Measurements from ENCODE around the gene COL27A1. TPM values are rescaled to one million over a fixed set of nuclear protein-coding genes. Genes with fewer than 3 reads are reported as not detected.

The COL27A1 gene
- total RNA-seq, 1 donor from 2014 or later = 4.3 TPM

GRCh38 chr9:114216081-114216480, 60.7 kb downstream of the COL27A1 start:
- Histone ChIP-seq H3K9ac (no peak overlapping the region), H3K4me3 (no peak overlapping the region), H3K36me3 (no peaks in the 10 kb centered on the region), H4K20me1 (ENCODE audit: low read depth) (no peaks in the 10 kb centered on the region), H3K4me1 (no peaks in the 10 kb centered on the region), H3F3A (ENCODE audit: low read depth) (no peaks in the 10 kb centered on the region), H3K79me2 (ENCODE audit: low read depth) (no peaks in the 10 kb centered on the region), H2AFZ (replicated peaks) (no peak overlapping the region), H3K27ac (no peak overlapping the region), H3K4me2 (no peak overlapping the region), H3K9me3 (ENCODE audit: low read depth) (no peaks in the 10 kb centered on the region), H3K27me3 (no peaks in the 10 kb centered on the region)
- H3K27ac Mint-ChIP-seq = no peak overlapping the region
- no peaks in the 10 kb centered on the region for H3K9me3 Mint-ChIP-seq
- TF ChIP-seq, protein P1, sequence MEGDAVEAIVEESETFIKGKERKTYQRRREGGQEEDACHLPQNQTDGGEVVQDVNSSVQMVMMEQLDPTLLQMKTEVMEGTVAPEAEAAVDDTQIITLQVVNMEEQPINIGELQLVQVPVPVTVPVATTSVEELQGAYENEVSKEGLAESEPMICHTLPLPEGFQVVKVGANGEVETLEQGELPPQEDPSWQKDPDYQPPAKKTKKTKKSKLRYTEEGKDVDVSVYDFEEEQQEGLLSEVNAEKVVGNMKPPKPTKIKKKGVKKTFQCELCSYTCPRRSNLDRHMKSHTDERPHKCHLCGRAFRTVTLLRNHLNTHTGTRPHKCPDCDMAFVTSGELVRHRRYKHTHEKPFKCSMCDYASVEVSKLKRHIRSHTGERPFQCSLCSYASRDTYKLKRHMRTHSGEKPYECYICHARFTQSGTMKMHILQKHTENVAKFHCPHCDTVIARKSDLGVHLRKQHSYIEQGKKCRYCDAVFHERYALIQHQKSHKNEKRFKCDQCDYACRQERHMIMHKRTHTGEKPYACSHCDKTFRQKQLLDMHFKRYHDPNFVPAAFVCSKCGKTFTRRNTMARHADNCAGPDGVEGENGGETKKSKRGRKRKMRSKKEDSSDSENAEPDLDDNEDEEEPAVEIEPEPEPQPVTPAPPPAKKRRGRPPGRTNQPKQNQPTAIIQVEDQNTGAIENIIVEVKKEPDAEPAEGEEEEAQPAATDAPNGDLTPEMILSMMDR (IDR thresholded peaks at IDR 0.05) = no peak
- TF ChIP-seq EZH2phosphoT487 (IDR thresholded peaks at IDR 0.05) (no peak), EZH2 (IDR thresholded peaks at IDR 0.05) (no peak)
- DNase-seq (ENCODE audit: low spot score) = no peak
- peaks cover 4% of the 10 kb centered on the region for H3K27me3 Mint-ChIP-seq (ENCODE audit: insufficient read depth, low read depth)
- H3K4me3 Mint-ChIP-seq = no peak overlapping the region
- H3K4me1 Mint-ChIP-seq = peaks cover 3% of the 10 kb centered on the region
- no peaks in the 10 kb centered on the region for H3K36me3 Mint-ChIP-seq

- Histone ChIP-seq H3K4me1 (no peaks in the 10 kb centered on the region), H3K36me3 (no peaks in the 10 kb centered on the region), H3K27ac (no peak overlapping the region), H3K9me3 (ENCODE audit: low read depth) (no peaks in the 10 kb centered on the region), H3K4me2 (no peak overlapping the region), H4K20me1 (ENCODE audit: low read depth) (no peaks in the 10 kb centered on the region), H3F3A (ENCODE audit: low read depth) (no peaks in the 10 kb centered on the region), H3K27me3 (no peaks in the 10 kb centered on the region), H3K79me2 (ENCODE audit: low read depth) (no peaks in the 10 kb centered on the region), H3K9ac (no peak overlapping the region), H3K4me3 (no peak overlapping the region), H2AFZ (replicated peaks) (no peak overlapping the region)
- no peak overlapping the region for H3K4me3 Mint-ChIP-seq
- H3K27me3 Mint-ChIP-seq (ENCODE audit: insufficient read depth, low read depth) = peaks cover 4% of the 10 kb centered on the region
- no peak overlapping the region for H3K27ac Mint-ChIP-seq
- peaks cover 5% of the 10 kb centered on the region for H3K4me1 Mint-ChIP-seq
- TF ChIP-seq, protein P1 (IDR thresholded peaks at IDR 0.05) = no peak
- TF ChIP-seq EZH2phosphoT487 (IDR thresholded peaks at IDR 0.05) (no peak), EZH2 (IDR thresholded peaks at IDR 0.05) (no peak)
- DNase-seq (ENCODE audit: low spot score) = no peak
- H3K36me3 Mint-ChIP-seq = no peaks in the 10 kb centered on the region
- no peaks in the 10 kb centered on the region for H3K9me3 Mint-ChIP-seq
Measured at GRCh38 chr9:114216976-114217375, 61.6 kb downstream of the COL27A1 start.

GRCh38 chr9:114218264-114219120, 63.2 kb downstream of the COL27A1 start:
- Histone ChIP-seq H3K9ac (no peak overlapping the region), H3K4me1 (no peaks in the 10 kb centered on the region), H3K79me2 (ENCODE audit: low read depth) (no peaks in the 10 kb centered on the region), H4K20me1 (ENCODE audit: low read depth) (no peaks in the 10 kb centered on the region), H3K27me3 (no peaks in the 10 kb centered on the region), H3K27ac (no peak overlapping the region), H3F3A (ENCODE audit: low read depth) (peaks cover 1% of the 10 kb centered on the region), H3K9me3 (ENCODE audit: low read depth) (no peaks in the 10 kb centered on the region), H2AFZ (replicated peaks) (no peak overlapping the region), H3K4me3 (no peak overlapping the region), H3K36me3 (no peaks in the 10 kb centered on the region), H3K4me2 (no peak overlapping the region)
- Mint-ChIP-seq H3K27ac (no peak overlapping the region), H3K4me1 (peaks cover 5% of the 10 kb centered on the region), H3K4me3 (no peak overlapping the region), H3K36me3 (no peaks in the 10 kb centered on the region), H3K27me3 (ENCODE audit: insufficient read depth, low read depth) (peaks cover 4% of the 10 kb centered on the region), H3K9me3 (no peaks in the 10 kb centered on the region)
- TF ChIP-seq, protein P1 (IDR thresholded peaks at IDR 0.05) = no peak
- TF ChIP-seq EZH2phosphoT487 (IDR thresholded peaks at IDR 0.05) (no peak), EZH2 (IDR thresholded peaks at IDR 0.05) (no peak)
- no peak for DNase-seq (ENCODE audit: low spot score)
